ENCODE results near the gene MPDU1. TPM values are rescaled to one million over a fixed set of nuclear protein-coding genes. Genes with fewer than 3 reads are reported as not detected.
A peak's percentile ranks its signal among the peaks of the same experiment; 100 is the strongest.

Gene MPDU1
- total and polyA plus RNA-seq, 10 of the 15 experiments (the other 5 are each of a cell fraction or from before 2014, with no cell fraction given) = 3.6 to 138 (median 78.9) TPM

DNA sequence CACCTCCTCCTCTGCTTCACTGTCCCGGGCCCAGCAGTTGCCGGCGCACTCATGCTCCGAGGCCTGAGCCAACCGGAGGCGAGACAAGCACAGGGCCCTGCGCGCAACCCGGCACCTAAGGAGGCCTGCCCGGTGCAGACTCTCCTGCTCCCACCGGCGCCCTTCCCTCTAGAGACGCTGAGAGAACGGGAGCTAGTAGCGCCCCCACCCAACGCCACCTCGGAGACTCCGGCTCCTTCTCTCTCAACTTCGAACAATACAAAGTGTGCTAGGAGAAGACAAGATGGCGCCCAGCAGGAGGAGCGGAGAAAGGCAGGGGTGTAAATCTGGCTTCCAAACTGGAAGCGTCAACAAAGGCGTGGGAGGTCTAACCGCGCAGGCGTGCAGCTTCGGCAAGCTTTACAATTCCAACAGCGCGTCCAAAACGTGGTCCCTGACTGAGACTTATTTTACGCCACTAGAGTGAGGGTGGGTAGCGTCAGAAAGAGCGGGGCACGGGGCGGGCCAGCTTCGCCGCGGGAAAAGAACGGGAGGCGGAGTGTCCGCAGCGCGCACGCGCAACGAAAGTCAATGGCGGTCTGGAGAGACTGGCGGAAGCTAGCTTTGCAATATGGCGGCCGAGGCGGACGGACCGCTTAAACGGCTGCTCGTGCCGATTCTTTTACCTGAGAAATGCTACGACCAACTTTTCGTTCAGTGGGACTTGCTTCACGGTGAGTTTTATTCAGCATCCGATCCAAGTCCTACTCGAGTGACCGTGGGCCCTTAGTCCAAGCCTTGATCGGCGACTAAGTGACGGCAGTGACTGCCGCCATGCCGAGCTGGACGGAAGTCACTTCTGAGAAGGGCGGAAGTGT, at the start of gene MPDU1 (continued):
- TF ChIP-seq, protein P1, sequence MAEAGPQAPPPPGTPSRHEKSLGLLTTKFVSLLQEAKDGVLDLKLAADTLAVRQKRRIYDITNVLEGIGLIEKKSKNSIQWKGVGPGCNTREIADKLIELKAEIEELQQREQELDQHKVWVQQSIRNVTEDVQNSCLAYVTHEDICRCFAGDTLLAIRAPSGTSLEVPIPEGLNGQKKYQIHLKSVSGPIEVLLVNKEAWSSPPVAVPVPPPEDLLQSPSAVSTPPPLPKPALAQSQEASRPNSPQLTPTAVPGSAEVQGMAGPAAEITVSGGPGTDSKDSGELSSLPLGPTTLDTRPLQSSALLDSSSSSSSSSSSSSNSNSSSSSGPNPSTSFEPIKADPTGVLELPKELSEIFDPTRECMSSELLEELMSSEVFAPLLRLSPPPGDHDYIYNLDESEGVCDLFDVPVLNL (IDR thresholded peaks at IDR 0.05; ENCODE audit: low read depth, low read length) = peak; percentile 84
- no peak for TF ChIP-seq SUPT20H (IDR thresholded peaks at IDR 0.05; ENCODE audit: borderline replicate concordance, control insufficient read depth, low read depth, low read length)
- TF ChIP-seq, protein P2, sequence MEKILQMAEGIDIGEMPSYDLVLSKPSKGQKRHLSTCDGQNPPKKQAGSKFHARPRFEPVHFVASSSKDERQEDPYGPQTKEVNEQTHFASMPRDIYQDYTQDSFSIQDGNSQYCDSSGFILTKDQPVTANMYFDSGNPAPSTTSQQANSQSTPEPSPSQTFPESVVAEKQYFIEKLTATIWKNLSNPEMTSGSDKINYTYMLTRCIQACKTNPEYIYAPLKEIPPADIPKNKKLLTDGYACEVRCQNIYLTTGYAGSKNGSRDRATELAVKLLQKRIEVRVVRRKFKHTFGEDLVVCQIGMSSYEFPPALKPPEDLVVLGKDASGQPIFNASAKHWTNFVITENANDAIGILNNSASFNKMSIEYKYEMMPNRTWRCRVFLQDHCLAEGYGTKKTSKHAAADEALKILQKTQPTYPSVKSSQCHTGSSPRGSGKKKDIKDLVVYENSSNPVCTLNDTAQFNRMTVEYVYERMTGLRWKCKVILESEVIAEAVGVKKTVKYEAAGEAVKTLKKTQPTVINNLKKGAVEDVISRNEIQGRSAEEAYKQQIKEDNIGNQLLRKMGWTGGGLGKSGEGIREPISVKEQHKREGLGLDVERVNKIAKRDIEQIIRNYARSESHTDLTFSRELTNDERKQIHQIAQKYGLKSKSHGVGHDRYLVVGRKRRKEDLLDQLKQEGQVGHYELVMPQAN (conservative IDR thresholded peaks at IDR 0.05) = 0 out of 2 replicates have a peak, but pooled peaks have one; percentile 20
- peak; percentile 60; the same call in 1 of the 2 replicates for TF ChIP-seq RAD51 (IDR thresholded peaks at IDR 0.05)
- no peak for TF ChIP-seq YBX1 (IDR thresholded peaks at IDR 0.05)
- no peak for TF ChIP-seq ZZZ3 (IDR thresholded peaks at IDR 0.05; ENCODE audit: control insufficient read depth, insufficient read length, low read depth)
- TF ChIP-seq, protein P3, sequence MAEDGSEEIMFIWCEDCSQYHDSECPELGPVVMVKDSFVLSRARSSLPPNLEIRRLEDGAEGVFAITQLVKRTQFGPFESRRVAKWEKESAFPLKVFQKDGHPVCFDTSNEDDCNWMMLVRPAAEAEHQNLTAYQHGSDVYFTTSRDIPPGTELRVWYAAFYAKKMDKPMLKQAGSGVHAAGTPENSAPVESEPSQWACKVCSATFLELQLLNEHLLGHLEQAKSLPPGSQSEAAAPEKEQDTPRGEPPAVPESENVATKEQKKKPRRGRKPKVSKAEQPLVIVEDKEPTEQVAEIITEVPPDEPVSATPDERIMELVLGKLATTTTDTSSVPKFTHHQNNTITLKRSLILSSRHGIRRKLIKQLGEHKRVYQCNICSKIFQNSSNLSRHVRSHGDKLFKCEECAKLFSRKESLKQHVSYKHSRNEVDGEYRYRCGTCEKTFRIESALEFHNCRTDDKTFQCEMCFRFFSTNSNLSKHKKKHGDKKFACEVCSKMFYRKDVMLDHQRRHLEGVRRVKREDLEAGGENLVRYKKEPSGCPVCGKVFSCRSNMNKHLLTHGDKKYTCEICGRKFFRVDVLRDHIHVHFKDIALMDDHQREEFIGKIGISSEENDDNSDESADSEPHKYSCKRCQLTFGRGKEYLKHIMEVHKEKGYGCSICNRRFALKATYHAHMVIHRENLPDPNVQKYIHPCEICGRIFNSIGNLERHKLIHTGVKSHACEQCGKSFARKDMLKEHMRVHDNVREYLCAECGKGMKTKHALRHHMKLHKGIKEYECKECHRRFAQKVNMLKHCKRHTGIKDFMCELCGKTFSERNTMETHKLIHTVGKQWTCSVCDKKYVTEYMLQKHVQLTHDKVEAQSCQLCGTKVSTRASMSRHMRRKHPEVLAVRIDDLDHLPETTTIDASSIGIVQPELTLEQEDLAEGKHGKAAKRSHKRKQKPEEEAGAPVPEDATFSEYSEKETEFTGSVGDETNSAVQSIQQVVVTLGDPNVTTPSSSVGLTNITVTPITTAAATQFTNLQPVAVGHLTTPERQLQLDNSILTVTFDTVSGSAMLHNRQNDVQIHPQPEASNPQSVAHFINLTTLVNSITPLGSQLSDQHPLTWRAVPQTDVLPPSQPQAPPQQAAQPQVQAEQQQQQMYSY (CRISPR knock-in tag; IDR thresholded peaks at IDR 0.05) = no peak
- TF ChIP-seq IKZF1 (conservative IDR thresholded peaks at IDR 0.05) = peak; percentile 85
- peak; percentile 68 for TF ChIP-seq SIX5 (IDR thresholded peaks at IDR 0.05; ENCODE audit: low read depth, low read length, severe bottlenecking)
- TF ChIP-seq FOS (IDR thresholded peaks at IDR 0.05; ENCODE audit: borderline replicate concordance, extremely low read depth, insufficient read length) = no peak
- no peak; the same call in 1 of the 2 replicates for TF ChIP-seq MTA2 (IDR thresholded peaks at IDR 0.05; ENCODE audit: low read depth)
- no peak; the same call in 1 of the 2 replicates for TF ChIP-seq PAX5 (IDR thresholded peaks at IDR 0.05; ENCODE audit: borderline replicate concordance, low read depth, low read length)
- TF ChIP-seq CBX5 (IDR thresholded peaks at IDR 0.05; ENCODE audit: low read depth) = no peak; the same call in 1 of the 2 replicates
- TF ChIP-seq MTA3 (IDR thresholded peaks at IDR 0.05; ENCODE audit: borderline replicate concordance, low read length) = peak; percentile 92; the same call in 1 of the 2 replicates
- peak; percentile 99 for TF ChIP-seq GABPA (IDR thresholded peaks at IDR 0.05; ENCODE audit: low read depth)
- TF ChIP-seq MXI1 (IDR thresholded peaks at IDR 0.05; ENCODE audit: low read depth, low read length) = peak; percentile 100
- no peak for TF ChIP-seq TCF3 (IDR thresholded peaks at IDR 0.05; ENCODE audit: borderline replicate concordance, insufficient read depth, low read depth, low read length)
- TF ChIP-seq SREBF2 (IDR thresholded peaks at IDR 0.05; ENCODE audit: low read length) = peak; percentile 83
- no peak for TF ChIP-seq TBL1XR1 (IDR thresholded peaks at IDR 0.05; ENCODE audit: low read depth, low read length)

All from GM12878 (cell line).